Measurements from ENCODE around the gene GAS7. TPM values are rescaled to one million over a fixed set of nuclear protein-coding genes. Genes with fewer than 3 reads are reported as not detected.

Gene GAS7
- polyA plus RNA-seq, 1 experiment, result 1.4 TPM

DNA sequence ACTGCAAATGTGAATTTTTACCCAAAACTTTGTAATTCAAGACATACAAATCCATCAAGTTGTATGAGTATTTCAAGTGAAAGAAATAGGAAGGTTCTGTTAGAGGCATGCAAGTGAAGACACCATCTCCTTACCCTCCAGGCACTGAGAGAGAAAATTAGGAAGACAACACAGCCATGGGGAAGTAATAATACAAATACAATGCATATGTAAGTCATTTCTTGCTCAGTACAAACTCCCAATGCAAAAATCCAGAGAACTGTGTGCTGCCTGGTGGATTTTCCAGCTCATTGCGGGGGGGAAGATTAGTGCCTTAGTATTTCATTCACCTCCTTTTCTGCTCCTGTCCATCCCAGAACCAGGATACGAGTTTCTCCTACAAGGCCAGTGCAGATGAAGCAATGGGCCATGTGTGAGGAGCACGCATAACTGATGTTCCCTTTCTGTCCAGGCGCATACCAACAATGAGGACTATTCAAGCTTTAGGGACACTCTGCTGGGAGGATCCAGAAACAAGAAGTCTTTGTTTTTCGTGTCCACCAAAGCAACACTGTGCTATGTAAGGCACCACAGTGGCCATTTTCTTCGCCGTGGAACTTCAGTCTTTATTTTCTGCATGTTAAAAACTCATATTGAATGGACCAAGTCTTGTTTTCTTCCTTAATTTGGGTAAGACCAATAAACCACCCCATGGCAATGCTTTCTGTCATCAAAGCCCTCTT lies 149.6 kb downstream of the GAS7 start:
- no peaks in the 10 kb centered on the region for H3K27me3 ChIP-seq (ENCODE audit: control insufficient read depth, insufficient read depth, low read length)
- DNase-seq (ENCODE audit: low read depth), result no peak
- no peaks in the 10 kb centered on the region for H3K36me3 ChIP-seq (ENCODE audit: control insufficient read depth, insufficient read depth, low read length)
- POLR2A ChIA-PET, result no interaction called here
- TF ChIP-seq, protein P1, sequence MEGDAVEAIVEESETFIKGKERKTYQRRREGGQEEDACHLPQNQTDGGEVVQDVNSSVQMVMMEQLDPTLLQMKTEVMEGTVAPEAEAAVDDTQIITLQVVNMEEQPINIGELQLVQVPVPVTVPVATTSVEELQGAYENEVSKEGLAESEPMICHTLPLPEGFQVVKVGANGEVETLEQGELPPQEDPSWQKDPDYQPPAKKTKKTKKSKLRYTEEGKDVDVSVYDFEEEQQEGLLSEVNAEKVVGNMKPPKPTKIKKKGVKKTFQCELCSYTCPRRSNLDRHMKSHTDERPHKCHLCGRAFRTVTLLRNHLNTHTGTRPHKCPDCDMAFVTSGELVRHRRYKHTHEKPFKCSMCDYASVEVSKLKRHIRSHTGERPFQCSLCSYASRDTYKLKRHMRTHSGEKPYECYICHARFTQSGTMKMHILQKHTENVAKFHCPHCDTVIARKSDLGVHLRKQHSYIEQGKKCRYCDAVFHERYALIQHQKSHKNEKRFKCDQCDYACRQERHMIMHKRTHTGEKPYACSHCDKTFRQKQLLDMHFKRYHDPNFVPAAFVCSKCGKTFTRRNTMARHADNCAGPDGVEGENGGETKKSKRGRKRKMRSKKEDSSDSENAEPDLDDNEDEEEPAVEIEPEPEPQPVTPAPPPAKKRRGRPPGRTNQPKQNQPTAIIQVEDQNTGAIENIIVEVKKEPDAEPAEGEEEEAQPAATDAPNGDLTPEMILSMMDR (IDR thresholded peaks at IDR 0.05; ENCODE audit: insufficient read depth, low read depth, low read length), result no peak
- CTCF ChIA-PET, result no interaction called here
- no peak overlapping the region for H3K4me3 ChIP-seq (ENCODE audit: low read depth, low read length)

DNA sequence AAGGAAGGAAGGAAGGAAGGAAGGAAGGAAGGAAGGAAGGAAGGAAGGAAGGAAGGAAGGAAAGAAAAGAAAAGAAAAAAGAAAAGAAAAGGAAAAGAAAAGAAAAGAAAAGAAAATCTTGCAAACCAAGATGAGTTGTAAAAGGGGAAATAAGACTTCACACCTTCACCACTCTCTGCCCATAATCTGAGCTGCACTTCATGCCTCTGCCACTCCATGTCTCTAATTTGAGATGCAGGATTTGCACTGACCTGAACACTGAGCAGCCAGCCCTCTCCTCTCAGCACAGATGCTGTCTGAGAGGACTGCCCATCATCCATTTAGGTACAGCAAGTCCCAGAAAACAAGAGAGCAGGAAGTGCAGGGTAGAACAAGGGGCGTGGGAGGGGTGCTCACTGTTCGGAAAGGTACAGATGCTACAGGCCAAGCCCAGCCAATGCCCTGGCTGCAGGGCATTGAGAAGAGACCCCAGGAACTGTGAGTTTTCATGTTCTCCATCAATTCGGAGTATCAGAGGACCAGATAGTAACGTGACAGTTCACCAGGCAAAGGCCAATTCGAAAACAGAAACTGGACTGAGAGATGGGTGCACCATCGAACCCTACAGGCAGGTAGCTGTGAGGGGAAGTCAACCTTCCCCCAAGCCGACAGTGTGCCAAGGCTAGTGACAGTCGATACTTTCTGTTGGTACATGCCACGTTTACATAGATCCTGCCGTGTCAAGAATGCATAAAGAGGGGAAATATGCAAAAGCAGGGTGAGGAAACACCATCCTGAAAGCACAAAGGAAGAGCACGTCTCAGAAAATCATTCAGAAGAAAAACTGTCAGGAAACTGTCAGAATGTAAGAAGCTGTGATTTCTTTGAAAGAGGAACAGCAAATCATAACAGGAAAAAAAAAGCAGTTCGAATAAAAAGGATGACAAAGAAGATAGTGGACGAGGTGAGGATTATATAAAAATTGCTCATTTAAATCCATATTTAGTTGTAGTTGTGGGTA lies 151.3 kb downstream of the GAS7 start:
- ChIA-PET POLR2A (no interaction called here), CTCF (interaction anchor here (0.7 kb wide), 1 partner anchor 469 kb away, joined by 3 read pairs; no protein-coding TSS in a partner anchor)
- Histone ChIP-seq H3K27me3 (ENCODE audit: control insufficient read depth, insufficient read depth, low read length) (no peaks in the 10 kb centered on the region), H3K36me3 (ENCODE audit: control insufficient read depth, insufficient read depth, low read length) (no peaks in the 10 kb centered on the region), H3K4me3 (ENCODE audit: low read depth, low read length) (no peak overlapping the region)
- TF ChIP-seq, protein P1 (IDR thresholded peaks at IDR 0.05; ENCODE audit: insufficient read depth, low read depth, low read length), result no peak
- DNase-seq (ENCODE audit: low read depth), result no peak

DNA sequence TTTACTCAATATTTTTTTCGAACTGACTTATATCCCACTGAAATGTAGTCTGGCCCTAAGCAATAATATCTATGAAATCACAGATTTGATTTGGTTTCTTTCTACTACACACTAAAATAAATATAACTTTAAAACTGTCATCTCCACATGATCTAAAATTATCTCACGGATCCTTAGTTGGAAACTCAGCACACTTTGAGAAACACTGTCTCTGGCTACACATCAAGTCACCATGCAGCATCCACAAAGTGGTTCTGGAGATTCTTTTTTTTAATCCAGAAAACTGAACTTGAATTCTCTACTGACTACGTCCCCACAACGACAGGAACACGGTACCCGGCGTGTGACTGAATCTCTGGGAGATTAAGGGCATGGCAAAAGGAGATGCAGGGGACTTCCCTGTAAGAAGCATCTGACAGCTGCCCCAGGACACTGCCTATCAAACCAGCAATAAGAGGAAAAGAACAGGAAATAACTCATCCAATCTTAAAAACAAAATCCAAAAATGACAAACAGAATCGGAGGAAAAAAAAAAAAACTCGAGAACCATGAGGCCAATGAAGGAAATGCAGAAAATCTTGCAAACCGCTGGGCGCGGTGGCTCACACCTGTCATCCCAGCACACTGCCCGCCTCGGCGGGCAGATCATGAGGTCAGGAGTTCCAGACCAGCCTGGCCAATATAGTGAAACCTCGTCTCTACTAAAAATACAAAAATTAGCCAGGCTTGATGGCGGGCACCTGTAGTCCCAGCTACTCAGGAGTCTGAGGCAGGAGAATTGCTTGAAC lies 152.3 kb downstream of the GAS7 start:
- ChIA-PET POLR2A (no interaction called here), CTCF (no interaction called here)
- H3K27me3 ChIP-seq (ENCODE audit: control insufficient read depth, insufficient read depth, low read length), result no peaks in the 10 kb centered on the region
- H3K36me3 ChIP-seq (ENCODE audit: control insufficient read depth, insufficient read depth, low read length), result no peaks in the 10 kb centered on the region
- no peak for DNase-seq (ENCODE audit: low read depth)
- TF ChIP-seq, protein P1 (IDR thresholded peaks at IDR 0.05; ENCODE audit: insufficient read depth, low read depth, low read length), result no peak
- H3K4me3 ChIP-seq (ENCODE audit: low read depth, low read length), result no peak overlapping the region

DNA sequence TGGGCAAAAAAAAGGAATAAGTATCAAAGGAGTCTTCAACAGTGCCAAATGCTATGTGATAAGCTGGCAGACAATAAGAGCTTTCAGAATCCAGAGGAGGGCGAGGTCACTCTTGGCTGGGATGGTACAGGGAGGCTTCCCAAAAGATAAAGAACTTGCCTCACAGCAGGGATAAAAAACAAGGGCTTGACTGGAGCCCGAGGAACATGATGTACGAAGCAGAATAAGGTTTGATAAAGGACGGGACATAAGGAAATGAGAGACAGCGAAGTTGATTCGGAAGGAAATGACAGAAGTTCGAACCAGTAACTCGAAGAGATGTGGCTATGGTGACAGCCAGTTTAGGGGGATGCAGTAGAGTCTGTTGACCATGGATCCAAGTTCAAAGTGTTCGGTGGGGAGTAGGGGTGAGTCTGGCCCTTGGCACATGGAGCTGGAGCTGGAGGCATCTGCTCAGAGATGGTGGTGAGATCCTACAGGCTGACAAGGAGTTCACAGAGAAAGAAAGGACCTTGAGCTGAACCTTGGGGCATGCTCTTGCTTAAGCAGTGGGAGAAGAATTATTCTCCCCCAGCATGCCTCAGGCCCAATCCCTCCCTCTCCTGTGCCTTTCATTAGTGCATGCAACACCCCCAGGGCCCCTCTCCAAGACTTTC lies 155.7 kb downstream of the GAS7 start:
- DNase-seq (ENCODE audit: low read depth), result no peak
- H3K36me3 ChIP-seq (ENCODE audit: control insufficient read depth, insufficient read depth, low read length), result no peaks in the 10 kb centered on the region
- H3K4me3 ChIP-seq (ENCODE audit: low read depth, low read length), result no peak overlapping the region
- TF ChIP-seq, protein P1 (IDR thresholded peaks at IDR 0.05; ENCODE audit: insufficient read depth, low read depth, low read length), result no peak
- ChIA-PET POLR2A (no interaction called here), CTCF (interaction anchor here (0.6 to 0.9 kb wide), 2 partner anchors 10 to 31 kb away, joined by 3 read pairs; no protein-coding TSS in a partner anchor)
- H3K27me3 ChIP-seq (ENCODE audit: control insufficient read depth, insufficient read depth, low read length), result no peaks in the 10 kb centered on the region
